GM21528 (cell line): ENCODE measurements around the gene KDSR.

Source experiments
- ATAC-seq: cut with Tn5 transposase; IDR thresholded peaks from one replicate; pipeline ENCODE4 v1.9.1; 2021; ENCODE audit warnings: mild to moderate bottlenecking, moderate library complexity; ENCODE audit not compliant: unreplicated experiment, low FRiP score

KDSR gene

GRCh38 chr18:63367053-63367953, at the start of gene KDSR:
TSS of gene KDSR (minus strand) at chr18:63367206. CDS start at chr18:63367118, 88 bp downstream.
- peak; percentile 90 for ATAC-seq

- ATAC-seq = no peak
Measured at GRCh38 chr18:63412953-63413352, 45.9 kb upstream of the KDSR start.

GRCh38 chr18:63410792-63411191, 43.8 kb upstream of the KDSR start:
- ATAC-seq = no peak

GRCh38 chr18:63409301-63409700, 42.3 kb upstream of the KDSR start:
- no peak for ATAC-seq

- ATAC-seq = no peak
Measured at GRCh38 chr18:63407734-63408133, 40.7 kb upstream of the KDSR start.

GRCh38 chr18:63405986-63406385, 39.0 kb upstream of the KDSR start:
- ATAC-seq = no peak

- ATAC-seq = no peak
Measured at GRCh38 chr18:63402246-63403162, 35.5 kb upstream of the KDSR start.

GRCh38 chr18:63399300-63399699, 32.3 kb upstream of the KDSR start:
- ATAC-seq = no peak

GRCh38 chr18:63397349-63397748, 30.3 kb upstream of the KDSR start:
- ATAC-seq = no peak

- no peak for ATAC-seq
Measured at GRCh38 chr18:63395503-63395902, 28.5 kb upstream of the KDSR start.

GRCh38 chr18:63394954-63395353, 27.9 kb upstream of the KDSR start:
- no peak for ATAC-seq

- no peak for ATAC-seq
Measured at GRCh38 chr18:63387861-63388260, 20.9 kb upstream of the KDSR start.

GRCh38 chr18:63382843-63383242, 15.8 kb upstream of the KDSR start:
- no peak for ATAC-seq

- no peak for ATAC-seq
Measured at GRCh38 chr18:63379639-63379962, 12.6 kb upstream of the KDSR start.

- ATAC-seq = no peak
Measured at GRCh38 chr18:63378919-63379638, 12.1 kb upstream of the KDSR start.

GRCh38 chr18:63377275-63377980, 10.4 kb upstream of the KDSR start:
- no peak for ATAC-seq

- no peak for ATAC-seq
Measured at GRCh38 chr18:63376538-63376937, 9.5 kb upstream of the KDSR start.

GRCh38 chr18:63374540-63374939, 7.5 kb upstream of the KDSR start:
- no peak for ATAC-seq

GRCh38 chr18:63373161-63373560, 6.2 kb upstream of the KDSR start:
- no peak for ATAC-seq

GRCh38 chr18:63368611-63369010, 1.6 kb upstream of the KDSR start:
- ATAC-seq = no peak
